Testis (tissue), 2 donors: Measurements from ENCODE around the gene SPIRE1.

ENCODE experiments used
- POLR2A ChIP-seq: fragments of 450-650 bp; IDR thresholded peaks from one replicate; pipeline ENCODE4 v1.6.1; 2017; ENCODE audit warnings: antibody characterized with exemption, mild to moderate bottlenecking, moderate library complexity
- TF ChIP-seq, protein P1 (sequence below), 3 experiments: fragments of 450-650 bp in 2 of 3; fragments of 200-600 bp in 1 of 3; sonication (generic) in 1 of 3; IDR thresholded peaks; one replicate each; pipeline ENCODE4 v1.5.1; 2016 to 2019; ENCODE audit warnings: antibody characterized with exemption in 3 of 3, mild to moderate bottlenecking in 2 of 3, moderate library complexity in 1 of 3

DNA sequence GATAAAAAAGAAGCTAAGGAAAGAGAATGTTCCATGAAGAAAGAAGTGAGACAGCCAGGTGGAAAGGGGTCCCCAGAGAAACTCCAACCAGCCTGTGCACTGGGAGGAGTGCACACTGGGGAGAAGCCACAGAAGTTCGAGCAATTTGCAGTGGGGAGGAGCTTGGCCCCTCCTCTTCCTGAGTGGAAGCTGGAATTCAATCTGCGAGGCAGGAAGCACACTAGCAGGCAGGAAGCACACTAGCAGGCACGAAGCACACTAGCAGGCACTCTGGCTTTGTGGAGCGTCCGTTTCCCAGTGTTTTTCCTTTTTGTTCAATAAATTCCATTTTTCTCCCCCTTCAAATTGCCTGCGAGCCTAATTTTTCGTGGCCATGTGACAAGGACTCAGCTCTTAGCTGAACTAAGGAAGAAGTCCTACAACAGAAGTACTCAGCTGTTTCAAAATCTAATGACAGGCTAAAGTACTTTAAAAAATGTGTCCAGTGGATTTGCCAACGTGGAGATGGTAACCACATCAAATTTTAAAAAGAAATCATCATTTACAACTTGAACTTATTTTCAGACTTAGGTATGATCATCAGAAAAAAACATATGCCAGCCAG is 21.4 kb upstream of the SPIRE1 start:
- TF ChIP-seq, protein P1, sequence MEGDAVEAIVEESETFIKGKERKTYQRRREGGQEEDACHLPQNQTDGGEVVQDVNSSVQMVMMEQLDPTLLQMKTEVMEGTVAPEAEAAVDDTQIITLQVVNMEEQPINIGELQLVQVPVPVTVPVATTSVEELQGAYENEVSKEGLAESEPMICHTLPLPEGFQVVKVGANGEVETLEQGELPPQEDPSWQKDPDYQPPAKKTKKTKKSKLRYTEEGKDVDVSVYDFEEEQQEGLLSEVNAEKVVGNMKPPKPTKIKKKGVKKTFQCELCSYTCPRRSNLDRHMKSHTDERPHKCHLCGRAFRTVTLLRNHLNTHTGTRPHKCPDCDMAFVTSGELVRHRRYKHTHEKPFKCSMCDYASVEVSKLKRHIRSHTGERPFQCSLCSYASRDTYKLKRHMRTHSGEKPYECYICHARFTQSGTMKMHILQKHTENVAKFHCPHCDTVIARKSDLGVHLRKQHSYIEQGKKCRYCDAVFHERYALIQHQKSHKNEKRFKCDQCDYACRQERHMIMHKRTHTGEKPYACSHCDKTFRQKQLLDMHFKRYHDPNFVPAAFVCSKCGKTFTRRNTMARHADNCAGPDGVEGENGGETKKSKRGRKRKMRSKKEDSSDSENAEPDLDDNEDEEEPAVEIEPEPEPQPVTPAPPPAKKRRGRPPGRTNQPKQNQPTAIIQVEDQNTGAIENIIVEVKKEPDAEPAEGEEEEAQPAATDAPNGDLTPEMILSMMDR (IDR thresholded peaks at IDR 0.05) = no peak
- no peak for TF ChIP-seq POLR2A
